Spleen (tissue), 13 donors: ENCODE data around the gene SGCA. TPM values are rescaled to one million over a fixed set of nuclear protein-coding genes. Genes with fewer than 3 reads are reported as not detected.
A peak's percentile ranks its signal among the peaks of the same experiment; 100 is the strongest.

Experiments used
- DNase-seq: peaks from one replicate; pipeline ENCODE4 v3.0.0-alpha.2; 2020
- H3K27ac ChIP-seq, 8 donors: fragments of 200-600 bp; sonication (generic) in 7 of 8; 1 replicate in 4 of 8; 2 replicates in 4 of 8; pipeline versions ENCODE4 v1.5.0 to v1.8.0; 2016 to 2021; ENCODE audit warnings: inconsistent platforms in 4 of 8, mild to moderate bottlenecking in 4 of 8, moderate library complexity in 1 of 8
- H3K27me3 ChIP-seq, 7 donors: fragments of 200-600 bp; sonication (generic) in 6 of 7; replicated peaks in 1 of 7; 1 replicate in 4 of 7; 2 replicates in 3 of 7; pipeline versions ENCODE4 v1.5.0 to v1.8.0; 2016 to 2021; ENCODE audit warnings: inconsistent platforms in 3 of 7, mild to moderate bottlenecking in 1 of 7
- H3K36me3 ChIP-seq, 6 donors: fragments of 200-600 bp; sonication (generic) in 5 of 6; 1 replicate in 4 of 6; 2 replicates in 2 of 6; pipeline versions ENCODE4 v1.5.0 to v1.8.0; 2016 to 2021; ENCODE audit warnings: inconsistent platforms in 2 of 6
- H3K4me1 ChIP-seq, 6 donors: fragments of 200-600 bp; sonication (generic) in 5 of 6; 1 replicate in 3 of 6; 2 replicates in 3 of 6; pipeline versions ENCODE4 v1.5.0 to v1.8.0; 2016 to 2021; ENCODE audit warnings: inconsistent platforms in 3 of 6
- H3K4me3 ChIP-seq, 8 donors: fragments of 200-600 bp; sonication (generic) in 7 of 8; 1 replicate in 4 of 8; 2 replicates in 4 of 8; pipeline versions ENCODE4 v1.5.0 to v1.8.0; 2016 to 2021; ENCODE audit warnings: inconsistent platforms in 4 of 8, mild to moderate bottlenecking in 4 of 8, moderate library complexity in 2 of 8
- H3K9me3 ChIP-seq, 8 donors: fragments of 200-600 bp; sonication (generic) in 7 of 8; 1 replicate in 4 of 8; 2 replicates in 4 of 8; pipeline versions ENCODE4 v1.5.0 to v1.8.0; 2016 to 2021; ENCODE audit warnings: inconsistent platforms in 4 of 8
- CTCF ChIP-seq, 11 experiments: fragments of 200-600 bp in 7 of 11; fragments of 450-650 bp in 4 of 11; sonication (generic) in 4 of 11; IDR thresholded peaks in 8 of 11; conservative IDR thresholded peaks in 3 of 11; 1 replicate in 7 of 11; 2 replicates in 4 of 11; pipeline versions ENCODE4 v1.4.0 to v1.8.0; 2016 to 2021; ENCODE audit warnings: antibody characterized with exemption in 11 of 11, inconsistent platforms in 4 of 11, mild to moderate bottlenecking in 1 of 11
- POLR2A ChIP-seq, 3 donors: fragments of 450-650 bp; IDR thresholded peaks; one replicate each; pipeline ENCODE4 v1.5.1; 2017; ENCODE audit warnings: antibody characterized with exemption in 3 of 3, mild to moderate bottlenecking in 1 of 3
- POLR2AphosphoS5 ChIP-seq, 3 donors: sonication (generic); formaldehyde crosslinking; IDR thresholded peaks; one replicate each; pipeline ENCODE4 v1.5.1; 2017; ENCODE audit warnings: antibody characterized with exemption in 3 of 3
- WGBS, 5 donors: extraction: QIAGEN DNeasy Blood & Tissue Kit in 3 of 5; methylation state at CpG; one replicate each; pipeline versions ENCODE4 v1.1.5 to v1.1.7; 2013 to 2018; 5-methylcytosine and 5-hydroxymethylcytosine counted together
- intact Hi-C: fragments of 100-400 bp; cut with DNase I; formaldehyde crosslinking; loops from one replicate; pipeline ENCODE4 v1.15.0; 2023; ENCODE audit warnings: low total_unique reads
- long read RNA-seq, 2 donors: transcript quantifications; one replicate each; lab custom pipeline, GENCODE V29; 2026
- polyA plus RNA-seq, 3 donors: library from polyadenylated mRNA; stranded (reverse); fragments of 200-250 nt; gene quantifications; one replicate each; pipeline ENCODE4 v1.2.1, GENCODE V29; 2013
- total RNA-seq, 7 donors: library from RNA; depleted of rRNA in 3 of 7; stranded (reverse); fragments of >200 nt in 3 of 7; fragmentation: NEBNext Ultra II Directional in 4 of 7; extraction: Animal tissue kit (Norgen Biotek cat#: 25700) in 4 of 7; gene quantifications; one replicate each; pipeline versions ENCODE4 v1.1.0 to v1.2.1, GENCODE V29; 2016 to 2021
- donor health status: healthy with polysubstance abuse.
- donor health status: DM: no; HTN: no; CAD: no; lungs with moderate emphysema.
- donor health status: DM: no; HTN: no; CAD: no.
- donor health status: Bipolar disorder and iron deficiency.
- donor health status: healthy.
- donor health status: DM: no; HTN: no; CAD: no.
- donor health status: DM: yes; HTN: yes; CAD: no.

Gene SGCA
- 1 to 10 TPM in 6 of 7 donors, not detected in 1; 1.2 to 4.7 (median 2.7) TPM for total RNA-seq
- 1 to 10 TPM; 3.7 to 5.9 (median 5.7) TPM for polyA plus RNA-seq
- long read RNA-seq, donor 1, partial matches to known transcripts: 1,800 of 1,800 reads
- long read RNA-seq, donor 1, other reads (novel, unspliced or antisense): 0 of 1,800 reads
- long read RNA-seq, donor 2, partial matches to known transcripts: 1,355 of 1,372 reads
- long read RNA-seq, donor 2, other reads (novel, unspliced or antisense): 17 of 1,372 reads

- H3K36me3 ChIP-seq: no peaks in the 10 kb centered on the region
- no peak for TF ChIP-seq POLR2AphosphoS5 (IDR thresholded peaks at IDR 0.05)
- no peak for TF ChIP-seq POLR2A (IDR thresholded peaks at IDR 0.05)
- TF ChIP-seq CTCF (IDR thresholded peaks at IDR 0.05 in 8 of 11, conservative IDR thresholded peaks at IDR 0.05 in 3 of 11): no peak
- DNase-seq: peak; percentile 73
- H3K4me3 ChIP-seq: no peak within 1 kb of the TSS
- WGBS, 5 donors: 68 to 80% (median 76%) methylated on average over 14 to 15 of the region's 15 CpGs
- peaks cover 0 to 7% (median 0%) of the 10 kb centered on the region in 7 donors for H3K27me3 ChIP-seq
- no peaks in the 10 kb centered on the region for H3K9me3 ChIP-seq
- intact Hi-C loops: no loop called here
- H3K4me1 ChIP-seq: peaks cover 4 to 53% (median 39%) of the 10 kb centered on the region in 6 donors
- H3K27ac ChIP-seq: peak within 1 kb of the TSS in 1 of 8 donors; percentile 7
Observed at GRCh38 chr17:50165867-50166517, at the start of gene SGCA. SGCA (plus strand) TSS chr17:50166005; CDS start chr17:50166041, 36 bp downstream.

- WGBS, 5 donors: 8 to 12% (median 10%) methylated on average over 11 to 64 of the region's 64 CpGs
- Histone ChIP-seq H3K27me3 (peaks cover 0 to 57% (median 12%) of the 10 kb centered on the region in 7 donors), H3K36me3 (no peaks in the 10 kb centered on the region), H3K4me1 (peaks cover 5 to 40% (median 19%) of the 10 kb centered on the region in 6 donors), H3K4me3 (peak overlapping the region in 5 of 8 donors; percentile 12 to 60 (median 25)), H3K27ac (no peak overlapping the region), H3K9me3 (no peaks in the 10 kb centered on the region)
- DNase-seq: peak; percentile 87
- TF ChIP-seq POLR2AphosphoS5 (IDR thresholded peaks at IDR 0.05): peak in 2 of 3 donors; percentile 50 to 58
- peak; percentile 25 to 73 (median 52) for TF ChIP-seq CTCF (IDR thresholded peaks at IDR 0.05 in 8 of 11, conservative IDR thresholded peaks at IDR 0.05 in 3 of 11)
- no peak for TF ChIP-seq POLR2A (IDR thresholded peaks at IDR 0.05)
- intact Hi-C loops: loop anchor here (10.0 kb wide), 1 partner anchor 177 kb away; no protein-coding TSS in a partner anchor
Observed at GRCh38 chr17:50117202-50118051, 48.4 kb upstream of the SGCA start.

- H3K36me3 ChIP-seq: no peaks in the 10 kb centered on the region
- intact Hi-C loops: loop anchor here (10.0 kb wide), 1 partner anchor 177 kb away; no protein-coding TSS in a partner anchor
- no peak overlapping the region for H3K27ac ChIP-seq
- WGBS, 5 donors: 86 to 92% (median 91%) methylated on average over 22 to 23 of the region's 23 CpGs
- DNase-seq: no peak
- H3K4me1 ChIP-seq: peaks cover 5 to 32% (median 17%) of the 10 kb centered on the region in 6 donors
- no peak for TF ChIP-seq POLR2A (IDR thresholded peaks at IDR 0.05)
- TF ChIP-seq POLR2AphosphoS5 (IDR thresholded peaks at IDR 0.05): no peak
- TF ChIP-seq CTCF (IDR thresholded peaks at IDR 0.05 in 8 of 11, conservative IDR thresholded peaks at IDR 0.05 in 3 of 11): no peak
- no peak overlapping the region for H3K4me3 ChIP-seq
- peaks cover 0 to 57% (median 12%) of the 10 kb centered on the region in 7 donors for H3K27me3 ChIP-seq
- H3K9me3 ChIP-seq: no peaks in the 10 kb centered on the region
Observed at GRCh38 chr17:50118076-50118827, 47.6 kb upstream of the SGCA start.
